ENCODE data around the gene ANAPC10.
"Not testable (repeated sequence)": the region's sequence is repeated elsewhere in the genome, so short reads cannot be mapped to it uniquely, and the experiment has no call there.

The ANAPC10 gene

GRCh38 chr4:145097821-145098674 lies at the start of gene ANAPC10, which contains the start of gene ABCE1:
Gene ANAPC10 (minus strand): TSS chr4:145098196. CDS start chr4:145096099, 2,097 bp downstream.
Gene ABCE1 (plus strand): TSS chr4:145098311. CDS start chr4:145104413, 6,102 bp downstream.
- peak; percentile 96 for DNase-seq

DNA sequence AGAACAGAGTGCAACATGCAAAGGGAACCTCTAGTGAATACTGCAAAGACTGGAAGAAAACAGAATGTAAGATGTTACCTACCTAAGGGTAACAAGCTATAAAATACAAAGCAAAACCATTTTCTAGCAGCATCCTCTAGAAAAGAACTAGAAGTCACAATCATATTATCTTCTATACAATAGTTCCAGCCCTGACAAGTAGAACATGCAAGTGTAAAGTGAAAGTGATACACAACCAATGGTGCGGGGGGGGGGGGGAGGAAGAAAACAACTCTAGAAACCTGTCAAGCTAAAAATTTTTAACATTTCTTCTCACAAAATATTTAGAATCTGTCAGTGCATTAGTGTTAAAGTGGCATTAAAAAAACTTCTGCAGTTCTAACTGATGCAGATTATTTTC lies 38.2 kb upstream of the ANAPC10 start:
- not testable (repeated sequence) for DNase-seq

GRCh38 chr4:145132511-145133098 lies 34.6 kb upstream of the ANAPC10 start:
- peak; percentile 48 for DNase-seq

DNA sequence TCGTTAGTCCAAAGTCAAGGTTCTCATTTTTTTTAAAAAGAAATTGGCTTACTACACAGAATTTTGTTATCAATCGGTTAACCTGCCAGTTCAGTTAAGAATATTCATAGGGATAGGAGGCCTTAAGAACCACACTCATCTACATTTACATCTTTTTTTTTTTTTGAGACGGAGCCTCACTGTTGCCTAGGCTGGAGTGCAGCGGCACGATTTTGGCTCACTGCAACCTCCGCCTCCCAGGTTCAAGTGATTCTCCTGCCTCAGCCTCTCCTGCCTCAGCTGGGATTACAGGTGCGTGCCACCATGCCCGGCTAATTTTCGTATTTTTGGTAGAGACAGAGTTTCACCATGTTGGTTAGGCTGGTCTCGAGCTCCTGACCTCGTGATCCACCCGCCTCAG lies 33.9 kb upstream of the ANAPC10 start:
- DNase-seq, result no peak

DNA sequence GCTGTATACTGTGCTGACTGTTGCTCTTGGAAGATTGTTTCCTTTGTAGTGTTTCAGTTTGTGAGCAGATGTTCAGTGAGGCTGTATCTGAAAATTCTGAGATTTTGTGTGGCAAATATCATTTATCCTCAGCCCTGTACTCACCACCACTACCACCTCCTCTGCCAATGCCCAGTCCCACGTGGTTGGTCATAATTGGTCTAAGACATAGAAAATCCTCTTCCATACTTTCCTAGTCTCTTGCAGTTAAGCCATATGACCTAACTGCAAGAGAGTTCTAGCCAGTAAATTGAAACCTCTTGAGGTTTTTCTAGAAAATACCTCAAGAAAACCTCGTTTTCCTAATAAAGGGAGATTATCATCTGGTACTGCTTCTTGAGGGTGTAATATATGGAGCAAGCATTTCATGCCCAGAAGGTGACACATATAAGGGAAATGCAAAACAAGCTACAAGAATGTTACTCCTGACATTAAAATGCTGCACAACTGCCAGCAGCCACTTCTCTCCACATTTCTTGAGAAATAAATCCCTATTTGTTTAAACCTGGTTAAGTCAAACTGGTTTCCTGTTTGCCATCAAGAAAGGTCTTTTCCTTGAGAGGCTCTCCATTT lies 32.9 kb upstream of the ANAPC10 start:
- DNase-seq, result peak; percentile 36

GRCh38 chr4:145130130-145130529 lies 32.1 kb upstream of the ANAPC10 start:
- no peak for DNase-seq

GRCh38 chr4:145125396-145125795 lies 27.4 kb upstream of the ANAPC10 start:
- DNase-seq, result no peak

DNA sequence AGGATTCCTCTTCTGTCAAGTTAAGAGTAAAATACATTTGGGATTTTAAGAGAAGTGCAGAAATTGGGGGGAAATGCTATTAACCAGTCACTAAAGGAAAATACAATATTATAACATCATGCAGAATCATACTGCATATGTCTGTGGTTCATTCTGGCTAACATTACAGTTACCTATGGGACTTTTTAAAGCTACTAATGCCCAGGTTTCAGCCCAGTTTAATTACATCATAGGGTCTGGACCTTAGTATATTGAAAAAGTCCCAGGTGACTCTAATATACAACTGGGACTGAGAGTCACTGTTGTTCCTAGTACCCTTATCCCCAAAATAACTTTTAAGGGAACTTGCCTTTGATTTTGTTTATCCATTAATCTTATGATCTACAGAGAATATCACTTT lies 10.1 kb upstream of the ANAPC10 start:
- DNase-seq, result no peak

DNA sequence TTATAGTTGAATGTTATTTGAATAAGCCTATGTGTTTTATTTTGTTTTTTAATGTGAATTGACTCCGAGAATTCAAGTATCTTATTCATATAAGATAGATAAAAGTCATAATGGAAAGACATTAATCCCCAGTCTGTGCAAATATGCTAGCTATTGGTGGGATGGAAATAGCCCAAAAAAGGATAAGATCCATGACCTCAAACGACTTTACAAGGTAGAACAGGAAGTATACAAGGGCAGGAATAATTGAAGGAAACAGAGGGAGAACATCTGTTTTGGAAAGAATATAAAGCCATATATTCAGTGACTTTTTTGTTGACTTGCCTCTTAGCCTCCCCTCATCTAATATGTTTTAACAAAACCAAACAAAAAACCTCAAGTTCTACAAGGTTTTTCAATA lies 9.1 kb upstream of the ANAPC10 start:
- no peak for DNase-seq

GRCh38 chr4:145103496-145103895 lies 5.5 kb upstream of the ANAPC10 start:
- DNase-seq, result no peak

GRCh38 chr4:145102619-145103018 lies 4.6 kb upstream of the ANAPC10 start:
- DNase-seq, result no peak

- no peak for DNase-seq
Measured at GRCh38 chr4:145101091-145101490, 3.1 kb upstream of the ANAPC10 start.

DNA sequence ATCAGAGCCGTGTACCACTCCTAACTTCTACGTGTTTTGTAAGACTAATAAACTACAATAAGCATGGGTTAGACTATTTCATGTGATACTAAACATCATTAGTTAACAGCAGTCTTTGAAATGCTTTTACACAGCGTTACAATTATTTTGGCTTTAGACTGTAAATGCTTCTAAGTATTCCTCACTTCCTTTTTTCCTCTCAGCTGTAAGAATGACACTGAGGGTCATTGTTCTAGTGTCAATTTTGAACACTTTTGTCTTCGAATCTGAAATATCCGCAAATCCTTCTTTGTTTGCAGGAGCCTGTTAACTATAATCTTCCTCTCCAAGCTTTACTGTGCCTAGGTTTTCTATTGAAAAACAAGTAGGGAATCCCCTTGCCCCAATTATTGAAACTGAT lies 1.7 kb upstream of the ANAPC10 start:
- no peak for DNase-seq

DNA sequence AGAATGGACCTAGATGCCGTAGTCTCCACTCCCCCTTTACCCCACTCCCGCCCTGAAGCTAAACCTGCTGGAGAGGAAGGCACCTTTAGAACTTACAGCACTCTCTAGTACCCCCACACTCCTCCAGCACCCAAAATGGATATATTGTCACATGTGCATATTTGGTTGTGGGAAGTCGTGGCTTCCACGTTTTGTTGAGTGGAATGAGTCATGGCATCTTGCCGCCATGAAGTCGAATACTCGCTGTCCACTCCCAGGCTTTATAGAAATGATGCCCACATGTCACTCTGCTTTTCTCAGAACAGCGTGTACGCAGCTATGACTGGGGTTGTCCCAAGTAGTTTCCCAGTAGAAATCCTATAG lies 660 bp upstream of the ANAPC10 start:
- peak; percentile 67 for DNase-seq

DNA sequence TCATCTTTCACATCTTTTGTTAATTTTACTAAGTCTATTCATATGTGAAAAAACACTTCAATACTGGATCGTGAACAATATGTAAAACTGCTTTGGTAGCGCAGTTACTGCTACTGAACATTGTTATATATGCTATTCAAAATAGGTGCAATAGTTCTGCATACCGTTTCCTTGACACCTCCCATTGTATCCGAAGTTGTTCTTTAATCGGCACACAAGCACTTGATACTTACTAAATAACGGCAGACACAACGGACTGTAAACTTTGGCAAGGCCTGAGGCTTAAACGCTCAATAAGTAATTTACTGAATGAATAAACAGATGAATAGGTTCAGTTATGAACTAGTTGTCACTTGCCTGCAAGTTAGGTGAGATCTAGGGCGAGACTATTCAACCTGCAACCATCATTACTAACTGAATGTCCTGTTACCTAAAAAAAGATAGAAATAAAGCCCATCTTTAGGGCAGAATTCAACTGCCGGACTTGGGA lies 620 bp downstream of the ANAPC10 start:
- peak; percentile 8 for DNase-seq

DNA sequence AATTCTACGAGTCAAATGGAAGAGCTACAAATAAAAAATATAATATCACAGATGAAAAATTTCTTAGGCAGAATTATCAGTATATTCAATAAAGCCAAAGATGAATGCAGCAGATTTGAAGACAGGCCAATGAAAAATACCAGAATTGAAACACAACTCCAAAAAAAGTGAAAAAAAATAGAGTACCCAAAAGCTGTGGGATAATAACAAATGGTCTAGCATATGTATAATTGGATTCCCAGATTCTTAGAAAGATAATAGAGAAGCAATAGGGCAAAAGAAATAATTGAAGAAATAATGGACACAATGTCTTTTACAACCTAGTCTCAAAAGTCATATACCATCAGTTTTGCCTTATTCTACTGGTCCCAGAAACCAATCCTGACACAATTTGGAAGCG lies 4.4 kb downstream of the ANAPC10 start:
- DNase-seq, result no peak

GRCh38 chr4:145090380-145090779 lies 7.6 kb downstream of the ANAPC10 start:
- DNase-seq, result no peak

GRCh38 chr4:145083891-145084605 lies 13.9 kb downstream of the ANAPC10 start:
- DNase-seq, result peak; percentile 12

DNA sequence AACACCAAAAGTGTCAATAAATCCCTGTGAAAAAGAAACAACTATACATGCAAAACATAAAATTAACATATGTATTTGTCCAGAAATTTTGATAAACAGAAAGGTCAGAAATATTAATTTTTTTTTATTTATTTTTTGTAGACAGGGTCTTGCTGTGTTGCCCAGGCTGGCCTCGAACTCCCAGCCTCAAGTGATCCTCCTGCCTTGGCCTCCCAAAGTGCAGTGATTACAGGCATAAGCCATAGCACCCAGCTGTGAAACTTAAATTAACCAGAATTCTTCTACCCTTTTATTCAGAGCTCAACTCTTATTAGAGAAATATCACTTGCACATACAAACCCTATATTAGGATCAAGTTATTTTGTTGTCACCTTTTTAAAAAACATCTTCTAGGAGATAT lies 16.2 kb downstream of the ANAPC10 start:
- no peak for DNase-seq

DNA sequence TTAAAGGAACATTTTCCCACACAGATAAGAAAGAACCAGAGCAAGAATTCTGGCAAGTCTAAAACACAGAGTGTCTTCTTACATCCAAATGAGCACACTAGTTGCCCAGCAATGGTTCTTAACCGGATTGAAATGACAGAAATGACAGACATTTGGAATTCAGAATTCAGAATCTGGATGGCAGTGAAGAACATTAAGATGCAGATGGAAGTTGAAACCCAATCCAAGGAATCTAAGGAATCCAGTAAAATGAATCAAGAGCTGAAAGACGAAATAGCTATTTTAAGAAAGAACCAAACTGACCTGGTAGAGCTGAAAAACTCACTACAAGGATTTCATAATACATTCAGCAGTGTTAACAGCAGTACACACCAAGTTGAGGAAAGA lies 21.5 kb downstream of the ANAPC10 start:
- no peak for DNase-seq

GRCh38 chr4:145075742-145076468 lies 22.1 kb downstream of the ANAPC10 start:
- DNase-seq, result no peak

DNA sequence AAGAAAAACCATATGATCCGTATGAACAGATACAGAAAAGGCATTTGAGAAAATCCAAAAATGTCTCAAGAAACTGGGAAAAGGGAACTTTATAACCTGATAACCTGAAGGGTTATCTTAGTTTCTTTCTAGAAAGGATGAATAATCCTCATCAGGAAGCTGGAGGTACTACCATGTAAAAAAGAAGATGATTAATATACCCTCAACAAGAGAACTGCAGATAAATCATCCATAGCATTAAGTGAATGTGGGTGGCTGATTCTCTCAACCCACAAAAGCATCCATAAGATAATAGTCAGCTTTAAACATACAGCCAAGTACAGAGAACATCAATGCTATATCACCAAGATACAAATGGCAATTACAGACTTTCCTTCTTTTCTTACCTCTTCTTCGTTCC lies 26.4 kb downstream of the ANAPC10 start:
- no peak for DNase-seq

- no peak for DNase-seq
Measured at GRCh38 chr4:145069361-145069760, 28.6 kb downstream of the ANAPC10 start.

All from activated CD4-positive, alpha-beta T cell treated with anti-CD3 and anti-CD28 coated beads, Interleukin-2, Interleukin-6, amounts not matched to agents 100 ng/mL and 50 ng/mL, durations not matched to agents 16 hours and 8 hours (primary cell).